ENCODE measurements around the gene CRMP1.

- TF ChIP-seq ZNF274 (IDR thresholded peaks at IDR 0.05; ENCODE audit: low read depth, low read length) (no peak), YY1 (IDR thresholded peaks at IDR 0.05; ENCODE audit: insufficient read depth, insufficient read length) (no peak)
Measured at GRCh38 chr4:5927747-5928146, 34.9 kb upstream of the CRMP1 start.

All from NT2/D1 (cell line).